Measurements from ENCODE around the gene PHF21B. TPM values are rescaled to one million over a fixed set of nuclear protein-coding genes. Genes with fewer than 3 reads are reported as not detected.

PHF21B gene
- total and polyA plus RNA-seq, 4 donors: 3.3 to 12.7 (median 9.2) TPM

DNA sequence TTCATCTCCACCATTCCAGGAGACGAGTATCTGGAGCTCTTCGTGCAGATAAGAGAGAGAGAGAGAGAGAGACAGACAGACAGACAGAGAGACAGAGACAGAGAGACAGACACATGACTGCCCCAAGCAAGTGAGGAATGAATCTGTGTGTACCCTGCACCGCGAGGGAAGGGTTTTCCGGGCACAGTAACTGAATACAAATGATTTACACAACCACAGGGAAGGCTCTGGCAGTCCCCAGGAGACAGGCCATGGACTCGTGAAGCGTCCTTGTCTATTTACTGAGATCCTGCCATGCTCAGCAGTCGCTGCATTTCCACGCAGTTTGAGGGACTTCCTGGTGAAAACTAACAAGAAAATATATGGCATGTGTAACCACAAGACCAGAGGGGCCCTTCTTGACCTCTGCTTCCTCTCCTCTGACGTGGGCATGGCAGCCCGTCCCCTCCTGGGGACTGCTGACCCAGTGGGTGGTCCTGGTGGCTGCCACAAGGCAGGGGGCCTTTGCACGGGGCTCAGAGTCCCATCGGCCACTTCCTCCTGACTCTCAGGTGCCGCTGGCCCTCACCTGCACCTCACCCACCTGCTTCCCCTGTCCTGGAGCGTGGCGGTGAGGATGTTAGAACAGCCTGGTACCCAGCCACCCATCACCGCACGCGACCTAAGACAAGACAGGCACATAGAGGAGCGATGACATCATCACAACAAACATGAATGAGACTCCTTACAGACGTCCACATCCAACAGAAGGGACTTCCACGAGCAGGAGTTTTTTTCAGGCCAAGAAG, 75.9 kb downstream of the PHF21B start:
- H3K27ac ChIP-seq (ENCODE audit: low read depth, low read length): no peak overlapping the region
- WGBS (ENCODE audit: insufficient coverage): 51% methylated on average over 16 of the region's 22 CpGs
- H3K27me3 ChIP-seq (ENCODE audit: control insufficient read depth, insufficient read depth, low read length): no peaks in the 10 kb centered on the region
- H3K36me3 ChIP-seq (ENCODE audit: control insufficient read depth, insufficient read depth, low read length): peaks cover 36% of the 10 kb centered on the region
- peaks cover 46% of the 10 kb centered on the region for H3K4me1 ChIP-seq (ENCODE audit: control insufficient read depth, insufficient read depth, low read length)
- peak in 1 of 6 donors; percentile 42 for DNase-seq (ENCODE audit: low read depth in 4 of 6, low spot score in 6 of 6)
- H3K9me3 ChIP-seq (ENCODE audit: control insufficient read depth, insufficient read depth, low read length): no peaks in the 10 kb centered on the region
- H3K4me3 ChIP-seq (ENCODE audit: low read depth, low read length): no peak overlapping the region

DNA sequence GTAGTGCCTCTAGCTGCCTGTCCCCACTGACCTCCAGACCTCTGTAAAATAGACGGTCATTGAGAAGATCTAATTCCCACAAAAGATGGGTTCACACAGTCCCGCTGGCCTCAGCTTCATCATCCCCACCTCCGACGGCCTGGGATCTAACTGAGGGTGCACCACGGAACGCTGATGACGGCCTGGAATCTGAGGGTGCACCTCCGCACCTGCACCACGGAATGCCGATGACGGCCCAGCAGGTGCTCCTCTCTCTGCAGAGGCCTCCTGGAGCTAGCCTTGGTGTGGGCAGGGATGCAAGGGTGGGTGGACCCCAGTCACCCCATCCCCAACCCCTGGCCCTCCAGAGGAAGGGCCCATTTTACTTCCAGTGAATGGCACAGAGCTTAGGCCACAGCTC, 77.3 kb downstream of the PHF21B start:
- H3K9me3 ChIP-seq (ENCODE audit: control insufficient read depth, insufficient read depth, low read length): no peaks in the 10 kb centered on the region
- H3K27me3 ChIP-seq (ENCODE audit: control insufficient read depth, insufficient read depth, low read length): no peaks in the 10 kb centered on the region
- H3K4me1 ChIP-seq (ENCODE audit: control insufficient read depth, insufficient read depth, low read length): peaks cover 42% of the 10 kb centered on the region
- peaks cover 38% of the 10 kb centered on the region for H3K36me3 ChIP-seq (ENCODE audit: control insufficient read depth, insufficient read depth, low read length)
- WGBS (ENCODE audit: insufficient coverage): 94% methylated on average over 11 of the region's 11 CpGs
- DNase-seq (ENCODE audit: low read depth in 4 of 6, low spot score in 6 of 6): no peak
- H3K27ac ChIP-seq (ENCODE audit: low read depth, low read length): no peak overlapping the region
- H3K4me3 ChIP-seq (ENCODE audit: low read depth, low read length): no peak overlapping the region

DNA sequence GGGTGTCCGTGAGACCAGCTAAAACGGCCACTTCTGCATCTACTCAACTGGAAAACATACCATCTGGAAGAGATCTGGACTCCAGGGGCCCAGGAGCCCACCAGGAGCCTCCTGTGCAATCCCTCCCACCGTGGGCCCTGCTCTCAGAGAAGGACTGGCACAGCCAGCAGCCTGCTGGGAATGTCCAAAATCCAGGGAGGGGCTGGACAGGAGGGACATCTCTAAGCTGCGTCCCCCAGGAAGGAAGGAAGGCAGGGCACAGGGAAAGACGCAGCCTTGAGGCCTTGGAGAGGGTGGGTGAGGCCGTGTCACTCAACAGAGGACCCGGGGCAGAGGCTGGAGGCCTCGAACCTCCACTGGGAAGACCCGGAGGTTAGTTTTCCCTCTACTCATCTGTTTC, 78.0 kb downstream of the PHF21B start:
- 80% methylated on average over 4 of the region's 9 CpGs for WGBS (ENCODE audit: insufficient coverage)
- Histone ChIP-seq H3K4me1 (ENCODE audit: control insufficient read depth, insufficient read depth, low read length) (peaks cover 42% of the 10 kb centered on the region), H3K27ac (ENCODE audit: low read depth, low read length) (no peak overlapping the region), H3K4me3 (ENCODE audit: low read depth, low read length) (no peak overlapping the region), H3K27me3 (ENCODE audit: control insufficient read depth, insufficient read depth, low read length) (no peaks in the 10 kb centered on the region), H3K9me3 (ENCODE audit: control insufficient read depth, insufficient read depth, low read length) (no peaks in the 10 kb centered on the region), H3K36me3 (ENCODE audit: control insufficient read depth, insufficient read depth, low read length) (peaks cover 40% of the 10 kb centered on the region)
- DNase-seq (ENCODE audit: low read depth in 4 of 6, low spot score in 6 of 6): no peak

DNA sequence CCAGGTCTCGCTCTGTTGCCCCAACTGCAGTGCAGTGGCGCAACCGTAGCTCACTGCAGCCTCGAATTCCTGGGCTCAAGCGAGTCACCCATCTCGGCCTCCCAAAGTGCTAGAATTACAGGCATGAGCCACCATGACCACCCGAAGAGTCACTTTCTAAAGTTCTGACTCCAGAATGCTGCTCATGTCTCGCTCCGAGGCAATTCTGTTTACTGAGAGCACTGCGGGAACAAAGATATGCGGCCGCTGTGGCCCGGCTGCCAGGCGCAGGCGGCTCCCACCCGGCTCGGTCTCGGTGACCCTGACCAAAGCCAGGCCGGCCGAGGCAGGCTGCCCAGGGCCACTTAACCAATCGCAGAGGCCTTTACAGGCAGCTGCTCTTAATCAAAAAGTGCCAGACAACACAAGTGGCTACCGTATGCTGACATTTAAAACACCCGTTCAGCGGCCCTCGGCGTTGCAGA, 78.7 kb downstream of the PHF21B start:
- peak overlapping the region; percentile 25 for H3K27ac ChIP-seq (ENCODE audit: low read depth, low read length)
- no peak overlapping the region for H3K4me3 ChIP-seq (ENCODE audit: low read depth, low read length)
- 36% methylated on average over 21 of the region's 26 CpGs for WGBS (ENCODE audit: insufficient coverage)
- no peaks in the 10 kb centered on the region for H3K27me3 ChIP-seq (ENCODE audit: control insufficient read depth, insufficient read depth, low read length)
- no peaks in the 10 kb centered on the region for H3K9me3 ChIP-seq (ENCODE audit: control insufficient read depth, insufficient read depth, low read length)
- peak in 2 of 6 donors; percentile 29 to 60 for DNase-seq (ENCODE audit: low read depth in 4 of 6, low spot score in 6 of 6)
- H3K36me3 ChIP-seq (ENCODE audit: control insufficient read depth, insufficient read depth, low read length): peaks cover 44% of the 10 kb centered on the region
- H3K4me1 ChIP-seq (ENCODE audit: control insufficient read depth, insufficient read depth, low read length): peaks cover 42% of the 10 kb centered on the region

DNA sequence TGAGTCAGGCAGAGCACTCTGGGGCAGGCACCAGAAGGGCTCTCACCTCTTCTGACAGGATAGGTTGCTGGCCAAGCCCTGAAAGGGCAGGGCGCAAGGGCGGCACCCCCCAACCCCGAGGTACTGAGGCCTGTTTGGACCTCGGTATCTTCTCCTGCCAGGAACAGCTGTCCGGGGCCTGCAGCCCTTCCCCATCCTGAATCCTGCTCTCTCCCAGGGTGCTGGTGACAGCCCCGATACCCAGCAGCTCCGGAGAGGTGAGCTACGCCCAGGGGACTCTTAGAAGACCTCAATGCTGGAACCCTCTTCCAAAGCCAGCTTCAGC, 79.1 kb downstream of the PHF21B start:
- Histone ChIP-seq H3K36me3 (ENCODE audit: control insufficient read depth, insufficient read depth, low read length) (peaks cover 44% of the 10 kb centered on the region), H3K9me3 (ENCODE audit: control insufficient read depth, insufficient read depth, low read length) (no peaks in the 10 kb centered on the region), H3K27ac (ENCODE audit: low read depth, low read length) (peak overlapping the region; percentile 25), H3K4me1 (ENCODE audit: control insufficient read depth, insufficient read depth, low read length) (peaks cover 42% of the 10 kb centered on the region), H3K27me3 (ENCODE audit: control insufficient read depth, insufficient read depth, low read length) (no peaks in the 10 kb centered on the region), H3K4me3 (ENCODE audit: low read depth, low read length) (no peak overlapping the region)
- WGBS (ENCODE audit: insufficient coverage): 83% methylated on average over 8 of the region's 8 CpGs
- DNase-seq (ENCODE audit: low read depth in 4 of 6, low spot score in 6 of 6): no peak

DNA sequence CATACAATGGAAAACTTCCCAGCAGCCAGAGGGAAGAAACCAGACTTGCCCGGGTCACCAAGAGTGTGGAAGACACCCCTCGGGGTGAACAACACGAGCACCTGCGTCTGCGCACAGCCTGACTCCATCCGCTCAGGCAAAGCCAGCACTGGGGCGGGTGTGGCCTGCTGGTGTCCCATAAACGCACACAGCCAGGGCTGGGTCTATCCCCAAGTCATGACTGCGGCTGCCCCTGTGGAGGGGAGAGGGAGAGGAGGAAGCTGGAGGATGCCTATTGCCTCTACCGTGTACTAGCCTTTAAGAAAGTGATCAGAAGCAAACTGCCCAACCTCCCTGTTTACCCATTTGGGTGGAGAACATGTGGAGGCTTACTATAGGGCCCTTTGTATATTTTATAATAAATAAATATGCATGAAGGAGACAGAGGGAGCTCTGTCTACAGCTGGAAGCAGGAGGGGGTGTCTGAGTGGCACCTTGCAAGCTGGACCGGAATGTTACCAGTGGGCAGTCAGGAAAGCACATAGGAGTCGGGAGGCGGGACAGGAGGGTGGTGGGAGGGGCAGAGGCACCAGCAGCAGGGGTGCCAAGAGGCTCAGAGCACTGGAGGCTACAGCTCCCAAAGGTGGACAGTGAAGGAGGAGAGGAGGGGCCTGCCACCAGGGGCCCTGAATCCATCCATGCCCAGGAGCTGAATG, 79.6 kb downstream of the PHF21B start:
- H3K9me3 ChIP-seq (ENCODE audit: control insufficient read depth, insufficient read depth, low read length): no peaks in the 10 kb centered on the region
- H3K27me3 ChIP-seq (ENCODE audit: control insufficient read depth, insufficient read depth, low read length): no peaks in the 10 kb centered on the region
- peaks cover 45% of the 10 kb centered on the region for H3K36me3 ChIP-seq (ENCODE audit: control insufficient read depth, insufficient read depth, low read length)
- H3K4me1 ChIP-seq (ENCODE audit: control insufficient read depth, insufficient read depth, low read length): peaks cover 42% of the 10 kb centered on the region
- DNase-seq (ENCODE audit: low read depth in 4 of 6, low spot score in 6 of 6): no peak
- H3K4me3 ChIP-seq (ENCODE audit: low read depth, low read length): no peak overlapping the region
- 80% methylated on average over 8 of the region's 13 CpGs for WGBS (ENCODE audit: insufficient coverage)
- no peak overlapping the region for H3K27ac ChIP-seq (ENCODE audit: low read depth, low read length)

DNA sequence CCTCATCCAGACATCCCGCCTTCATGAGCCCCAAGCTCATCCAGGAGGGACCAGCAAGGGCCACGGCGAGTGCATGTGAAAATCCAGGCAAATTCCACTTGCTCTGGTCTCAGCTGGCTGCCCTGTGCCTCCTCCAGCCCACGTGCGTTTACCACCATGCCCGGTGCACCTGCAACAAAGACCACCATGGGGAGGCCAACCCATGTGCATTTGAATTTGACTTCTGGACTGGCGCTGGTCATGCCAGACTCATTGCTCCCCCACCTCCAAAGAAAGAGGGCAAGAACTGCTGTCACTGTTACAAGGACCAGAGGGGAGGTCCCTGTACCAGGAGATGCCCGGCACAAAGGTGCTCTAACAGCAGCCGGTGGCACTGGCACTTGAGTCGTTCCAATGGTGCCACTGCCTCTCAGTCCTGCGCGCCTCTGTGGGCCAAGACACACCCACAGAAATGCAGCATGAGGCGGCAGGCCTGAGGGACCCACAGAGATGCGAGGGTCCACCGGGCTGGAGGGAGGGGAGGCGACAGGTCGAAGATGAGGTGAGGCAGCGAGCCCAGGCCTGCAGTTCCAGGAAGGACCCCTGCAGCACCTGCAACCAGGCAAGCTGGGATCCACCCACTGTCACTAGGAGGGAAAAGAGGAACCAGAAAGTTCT, 80.3 kb downstream of the PHF21B start:
- peaks cover 45% of the 10 kb centered on the region for H3K36me3 ChIP-seq (ENCODE audit: control insufficient read depth, insufficient read depth, low read length)
- no peak overlapping the region for H3K4me3 ChIP-seq (ENCODE audit: low read depth, low read length)
- no peak for DNase-seq (ENCODE audit: low read depth in 4 of 6, low spot score in 6 of 6)
- no peak overlapping the region for H3K27ac ChIP-seq (ENCODE audit: low read depth, low read length)
- H3K4me1 ChIP-seq (ENCODE audit: control insufficient read depth, insufficient read depth, low read length): peaks cover 42% of the 10 kb centered on the region
- H3K9me3 ChIP-seq (ENCODE audit: control insufficient read depth, insufficient read depth, low read length): no peaks in the 10 kb centered on the region
- WGBS (ENCODE audit: insufficient coverage): 91% methylated on average over 15 of the region's 18 CpGs
- H3K27me3 ChIP-seq (ENCODE audit: control insufficient read depth, insufficient read depth, low read length): no peaks in the 10 kb centered on the region

DNA sequence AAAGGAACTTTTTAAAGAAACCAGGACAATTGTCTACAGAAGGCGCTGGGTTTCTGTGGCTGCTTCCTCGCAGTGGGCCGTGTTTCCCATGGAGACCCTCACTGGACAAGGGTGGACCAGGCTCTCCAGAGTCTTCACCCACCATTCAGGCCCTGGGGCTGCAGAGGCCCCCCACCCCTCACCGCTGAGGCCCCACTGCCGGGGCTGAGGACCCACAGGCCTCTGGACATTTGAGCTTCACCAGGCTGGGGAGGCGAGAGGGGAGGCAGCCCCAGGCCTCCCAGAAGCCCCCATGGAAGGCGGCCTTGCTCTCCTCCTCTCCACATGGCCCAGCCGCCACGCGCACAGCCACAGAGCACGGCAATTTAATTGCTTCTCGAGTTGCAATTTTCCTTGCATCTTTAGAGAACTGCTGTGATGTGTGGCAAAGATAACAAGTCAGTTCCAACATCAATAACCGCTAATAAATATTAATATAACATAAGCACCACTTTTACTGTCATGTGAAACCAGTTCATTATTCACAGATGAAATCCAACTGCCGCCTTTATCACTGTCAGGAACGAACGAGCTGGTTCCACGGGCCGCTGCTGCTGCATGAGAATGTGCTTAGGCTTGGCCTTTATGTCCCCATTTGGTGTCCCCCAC, 81.0 kb downstream of the PHF21B start:
- no peak overlapping the region for H3K27ac ChIP-seq (ENCODE audit: low read depth, low read length)
- no peaks in the 10 kb centered on the region for H3K9me3 ChIP-seq (ENCODE audit: control insufficient read depth, insufficient read depth, low read length)
- peaks cover 39% of the 10 kb centered on the region for H3K4me1 ChIP-seq (ENCODE audit: control insufficient read depth, insufficient read depth, low read length)
- peak in 1 of 6 donors; percentile 62 for DNase-seq (ENCODE audit: low read depth in 4 of 6, low spot score in 6 of 6)
- WGBS (ENCODE audit: insufficient coverage): 82% methylated on average over 9 of the region's 18 CpGs
- H3K27me3 ChIP-seq (ENCODE audit: control insufficient read depth, insufficient read depth, low read length): no peaks in the 10 kb centered on the region
- H3K4me3 ChIP-seq (ENCODE audit: low read depth, low read length): no peak overlapping the region
- H3K36me3 ChIP-seq (ENCODE audit: control insufficient read depth, insufficient read depth, low read length): peaks cover 45% of the 10 kb centered on the region

DNA sequence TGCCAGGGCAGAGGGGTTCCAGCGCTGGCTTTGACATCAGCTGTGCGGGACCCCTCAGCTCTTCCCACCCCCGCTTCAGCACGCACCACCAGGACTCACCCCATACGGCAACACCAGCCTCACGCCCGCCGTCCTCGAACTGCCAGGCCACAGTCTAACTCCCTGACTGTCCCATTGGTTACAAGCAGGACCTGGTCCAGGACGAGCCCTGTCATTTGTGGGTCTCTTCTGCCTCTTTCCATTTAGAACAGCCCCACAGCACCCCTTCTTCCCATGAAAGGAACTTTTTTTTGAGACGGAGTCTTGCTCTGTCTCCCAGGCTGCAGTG, 81.7 kb downstream of the PHF21B start:
- peaks cover 36% of the 10 kb centered on the region for H3K4me1 ChIP-seq (ENCODE audit: control insufficient read depth, insufficient read depth, low read length)
- H3K27ac ChIP-seq (ENCODE audit: low read depth, low read length): no peak overlapping the region
- H3K27me3 ChIP-seq (ENCODE audit: control insufficient read depth, insufficient read depth, low read length): no peaks in the 10 kb centered on the region
- H3K36me3 ChIP-seq (ENCODE audit: control insufficient read depth, insufficient read depth, low read length): peaks cover 41% of the 10 kb centered on the region
- no peaks in the 10 kb centered on the region for H3K9me3 ChIP-seq (ENCODE audit: control insufficient read depth, insufficient read depth, low read length)
- no peak for DNase-seq (ENCODE audit: low read depth in 4 of 6, low spot score in 6 of 6)
- 82% methylated on average over 11 of the region's 11 CpGs for WGBS (ENCODE audit: insufficient coverage)
- no peak overlapping the region for H3K4me3 ChIP-seq (ENCODE audit: low read depth, low read length)

Measured in spinal cord (tissue), 10 donors.